GM19193 (cell line): Measurements from ENCODE around the gene ANKRD13D.

Source experiments
- POLR2A ChIP-seq: IDR thresholded peaks from 4 replicates; pipeline ENCODE4 v1.6.1; 2011; ENCODE audit not compliant: insufficient read depth, insufficient read length; ENCODE audit errors: extremely low read depth

The ANKRD13D gene

GRCh38 chr11:67268081-67268961 lies 20.8 kb upstream of the ANKRD13D start:
- TF ChIP-seq POLR2A: peak; percentile 48

DNA sequence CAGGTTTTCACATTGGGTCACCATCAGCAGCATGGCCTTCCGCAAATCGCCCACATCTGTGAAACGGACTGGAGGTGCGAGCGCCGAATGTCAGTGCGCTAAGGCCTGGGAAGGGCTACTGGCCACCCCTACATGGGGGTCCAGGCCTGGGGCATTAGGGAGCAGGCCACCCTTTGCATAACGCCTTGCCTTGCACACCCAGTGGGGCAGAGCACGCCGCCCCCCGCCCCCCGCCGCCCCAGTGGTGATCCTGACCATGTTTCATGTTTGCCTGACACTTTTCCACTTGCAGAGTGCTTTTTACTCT lies 20.2 kb upstream of the ANKRD13D start:
- TF ChIP-seq POLR2A: no peak

- peak; percentile 22 for TF ChIP-seq POLR2A
Measured at GRCh38 chr11:67269401-67270255, 19.5 kb upstream of the ANKRD13D start.

- no peak for TF ChIP-seq POLR2A
Measured at GRCh38 chr11:67270256-67271204, 18.6 kb upstream of the ANKRD13D start.

- TF ChIP-seq POLR2A: no peak
Measured at GRCh38 chr11:67271205-67271540, 17.9 kb upstream of the ANKRD13D start.

- no peak for TF ChIP-seq POLR2A
Measured at GRCh38 chr11:67271541-67272284, 17.4 kb upstream of the ANKRD13D start.

DNA sequence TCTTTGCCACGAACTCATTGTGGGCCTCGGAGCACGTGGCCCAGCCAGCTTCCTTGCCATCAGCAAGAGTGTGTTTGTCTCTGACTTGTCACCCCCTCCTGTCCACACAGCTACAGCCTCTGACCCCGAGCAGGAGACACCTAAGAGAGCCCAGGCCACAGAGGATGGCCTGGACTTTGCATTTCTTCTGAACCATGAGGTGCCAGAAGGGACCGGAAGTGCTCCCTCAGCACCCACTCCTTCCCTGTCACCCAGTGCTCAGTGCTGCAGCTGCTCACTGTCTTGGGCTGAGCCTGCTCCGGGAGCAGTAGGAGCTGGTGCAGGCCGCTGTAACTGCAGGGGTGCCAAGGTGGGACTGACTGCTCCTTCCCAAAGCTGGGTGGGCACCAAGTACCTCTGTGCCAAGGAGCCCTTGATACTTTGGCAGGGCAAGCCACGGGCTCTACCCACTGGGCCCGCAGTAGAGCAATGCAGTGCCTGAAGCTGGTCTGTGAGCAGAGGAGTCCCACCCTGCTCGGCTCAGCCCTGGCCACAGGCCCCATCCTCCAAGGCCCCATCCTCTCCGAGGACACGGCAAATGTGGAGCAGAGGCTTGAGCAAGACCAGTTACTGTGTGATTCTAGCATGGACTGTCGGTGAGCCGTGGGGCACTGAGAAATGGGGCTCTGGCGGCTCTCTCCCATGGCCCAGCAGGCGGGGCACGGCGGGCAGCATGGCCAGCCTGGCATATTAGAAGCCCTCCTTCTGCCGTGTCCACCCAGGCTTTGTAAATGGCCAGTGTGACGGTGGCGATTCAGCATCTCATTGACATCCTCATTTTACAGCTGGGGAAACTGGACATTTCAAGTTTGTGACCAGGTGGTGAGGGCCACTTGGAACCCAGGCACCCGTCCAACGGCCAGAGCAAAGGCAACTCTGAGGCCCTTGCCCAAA lies 16.5 kb upstream of the ANKRD13D start:
- peak; percentile 12 for TF ChIP-seq POLR2A

GRCh38 chr11:67273260-67273990 lies 15.7 kb upstream of the ANKRD13D start:
- no peak for TF ChIP-seq POLR2A

DNA sequence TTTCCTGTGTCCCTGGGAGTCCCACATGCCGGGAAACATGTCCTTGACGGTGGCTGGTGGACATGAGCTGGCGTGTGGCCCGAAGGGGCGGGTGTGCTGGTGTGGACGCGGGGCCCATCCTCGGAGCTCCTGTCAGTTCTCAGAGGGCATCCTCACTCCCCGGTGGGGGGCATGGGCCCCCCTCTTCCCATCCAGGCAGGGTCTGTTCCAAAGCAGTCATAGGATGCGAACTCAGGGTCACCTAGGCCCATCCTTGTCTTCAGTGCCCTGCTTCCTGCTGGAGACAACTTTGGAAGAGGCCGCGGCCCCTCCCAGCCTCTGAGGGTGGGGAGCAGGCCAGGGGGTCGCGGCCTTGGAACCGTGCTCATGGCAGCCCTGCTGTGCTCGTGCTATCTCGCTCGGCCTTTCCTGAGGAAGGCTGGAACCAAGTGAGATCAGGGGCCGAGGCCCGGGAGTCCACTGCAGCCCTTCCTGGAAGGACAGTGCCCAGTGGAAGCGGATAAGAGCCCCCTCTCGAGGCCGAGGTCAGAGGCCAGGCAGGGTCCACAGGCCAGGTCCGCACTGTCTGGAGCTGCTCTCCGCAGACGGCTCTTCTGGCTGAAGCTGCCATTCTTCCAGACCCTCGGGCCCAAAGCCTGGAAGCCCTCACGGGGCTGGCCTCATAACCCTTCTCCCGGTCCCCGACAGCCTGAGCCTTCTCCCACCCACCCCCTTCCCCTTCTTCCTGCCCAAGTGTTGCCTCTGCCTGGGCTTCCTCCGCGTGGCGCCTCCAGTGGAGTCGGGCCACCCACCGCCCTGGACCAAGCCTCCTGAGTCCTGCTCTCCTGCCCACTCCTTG lies 14.1 kb upstream of the ANKRD13D start:
- TF ChIP-seq POLR2A: no peak

- TF ChIP-seq POLR2A: no peak
Measured at GRCh38 chr11:67275606-67276409, 13.3 kb upstream of the ANKRD13D start.

DNA sequence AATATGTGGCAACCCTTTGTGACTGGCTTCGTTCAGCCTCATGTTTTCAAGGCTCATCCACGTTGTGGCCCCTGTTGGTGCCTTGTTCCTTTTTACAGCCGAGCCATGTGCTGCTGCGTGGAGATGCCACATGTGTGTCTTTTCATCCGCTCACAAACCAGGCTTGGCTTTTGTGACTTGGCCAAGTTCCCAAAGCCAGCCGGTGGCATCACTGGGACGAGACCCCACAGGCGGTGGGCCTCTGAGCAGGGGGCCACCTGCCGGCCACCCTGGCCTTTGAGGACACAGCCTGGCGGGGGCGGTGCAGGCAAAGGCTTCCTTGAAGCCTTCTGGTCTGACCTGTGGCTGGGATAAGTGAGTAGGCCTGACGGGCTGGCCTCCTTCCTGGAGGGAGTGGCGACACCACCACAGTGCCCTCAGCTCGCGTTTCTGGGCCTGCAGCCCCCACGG lies 12.3 kb upstream of the ANKRD13D start:
- TF ChIP-seq POLR2A: no peak
